ENCODE results near the gene A2M.

DNA sequence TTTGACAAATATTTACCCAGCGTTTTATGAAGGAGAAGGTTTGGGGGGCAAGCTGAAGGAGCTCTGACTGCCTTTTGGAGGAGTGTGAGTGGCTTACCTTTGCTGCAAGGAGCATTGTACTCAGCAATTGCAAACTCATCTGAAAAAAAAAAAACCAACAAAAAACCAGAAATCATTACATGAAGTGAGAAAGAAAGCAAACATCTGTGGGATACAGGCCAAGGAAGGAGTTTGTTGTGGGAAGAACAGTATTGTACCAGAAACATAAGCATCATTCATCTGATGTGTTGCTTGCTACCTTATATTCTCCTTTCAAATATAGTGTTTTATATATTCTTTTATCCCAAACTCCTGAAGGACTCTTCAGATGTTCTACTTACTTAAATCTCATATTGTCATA lies 47.6 kb downstream of the A2M start:
- no peak for TF ChIP-seq CTCF (conservative IDR thresholded peaks at IDR 0.05; ENCODE audit: low read depth, low read length)
- TF ChIP-seq MAFK (IDR thresholded peaks at IDR 0.05; ENCODE audit: low read depth, low read length): no peak
